Activated CD8-positive, alpha-beta memory T cell treated with anti-CD3 and anti-CD28 coated beads, Interleukin-2, amount 50 U/mL, for 24 hours (primary cell): ENCODE measurements around the gene GOLGA8J.
"Not testable (repeated sequence)": the region's sequence is repeated elsewhere in the genome, so short reads cannot be mapped to it uniquely, and the experiment has no call there.

Experiments
- DNase-seq: peaks from one replicate; pipeline ENCODE4 v3.0.0-alpha.2; 2020; ENCODE audit errors: extremely low read depth

The GOLGA8J gene

GRCh38 chr15:30082655-30083054, at the start of gene GOLGA8J:
TSS of gene GOLGA8J (plus strand) at chr15:30082955. CDS start at chr15:30083053, 98 bp downstream.
- DNase-seq = not testable (repeated sequence)

GRCh38 chr15:30033211-30033610, 49.5 kb upstream of the GOLGA8J start:
- no peak for DNase-seq

GRCh38 chr15:30033763-30034162, 49.0 kb upstream of the GOLGA8J start:
- no peak for DNase-seq

GRCh38 chr15:30036036-30036703, 46.6 kb upstream of the GOLGA8J start:
- DNase-seq = no peak

- no peak for DNase-seq
These were observed 43.9 kb upstream of the GOLGA8J start for GRCh38 chr15:30038667-30039523.

GRCh38 chr15:30041868-30042267, 40.9 kb upstream of the GOLGA8J start:
- no peak for DNase-seq

- DNase-seq = no peak
These were observed 40.2 kb upstream of the GOLGA8J start for GRCh38 chr15:30042556-30042955.

GRCh38 chr15:30043211-30043655, 39.5 kb upstream of the GOLGA8J start:
- no peak for DNase-seq

- no peak for DNase-seq
These were observed 38.4 kb upstream of the GOLGA8J start for GRCh38 chr15:30044377-30044776.

GRCh38 chr15:30044826-30045225, 37.9 kb upstream of the GOLGA8J start:
- DNase-seq = not testable (repeated sequence)

GRCh38 chr15:30045248-30046041, 37.3 kb upstream of the GOLGA8J start:
- not testable (repeated sequence) for DNase-seq

GRCh38 chr15:30046430-30046829, 36.3 kb upstream of the GOLGA8J start:
- no peak for DNase-seq

GRCh38 chr15:30055604-30056003, 27.2 kb upstream of the GOLGA8J start:
- DNase-seq = no peak

GRCh38 chr15:30056166-30056565, 26.6 kb upstream of the GOLGA8J start:
- DNase-seq = no peak

GRCh38 chr15:30059771-30060170, 23.0 kb upstream of the GOLGA8J start:
- DNase-seq = no peak

GRCh38 chr15:30062881-30063280, 19.9 kb upstream of the GOLGA8J start:
- no peak for DNase-seq

- no peak for DNase-seq
These were observed 18.8 kb upstream of the GOLGA8J start for GRCh38 chr15:30063835-30064546.

- DNase-seq = no peak
These were observed 17.5 kb upstream of the GOLGA8J start for GRCh38 chr15:30065025-30065801.

GRCh38 chr15:30068326-30068725, 14.4 kb upstream of the GOLGA8J start:
- no peak for DNase-seq

GRCh38 chr15:30072630-30073029, 10.1 kb upstream of the GOLGA8J start:
- DNase-seq = no peak

GRCh38 chr15:30073915-30074314, 8.8 kb upstream of the GOLGA8J start:
- DNase-seq = no peak
